ENCODE results near the gene ZNF497. TPM values are rescaled to one million over a fixed set of nuclear protein-coding genes. Genes with fewer than 3 reads are reported as not detected.

Gene ZNF497
- total and polyA plus RNA-seq, 2 donors (not counting 1 experiment from before 2014, with no cell fraction given): 0.03 to 2.5 TPM

DNA sequence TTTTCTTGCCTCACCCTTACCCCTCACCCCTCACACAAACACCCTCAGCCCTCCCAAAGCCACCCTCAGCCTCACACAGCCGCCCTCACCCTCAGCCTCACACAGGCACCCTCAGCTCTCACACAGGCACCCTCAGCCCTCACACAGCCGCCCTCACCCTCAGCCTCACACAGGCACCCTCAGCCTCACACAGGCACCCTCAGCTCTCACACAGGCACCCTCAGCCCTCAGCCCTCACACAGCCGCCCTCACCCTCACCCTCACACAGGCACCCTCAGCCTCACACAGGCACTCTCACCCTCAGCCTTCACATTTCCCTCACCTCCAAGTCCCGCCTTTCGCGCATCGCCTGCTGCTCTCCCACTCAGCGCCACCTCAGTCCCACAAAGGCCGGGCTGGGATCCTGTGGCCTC lies 36.0 kb downstream of the ZNF497 start:
- DNase-seq (ENCODE audit: low read depth in 2 of 2): no peak
- H3K9ac ChIP-seq (ENCODE audit: insufficient read depth, low read length): peak overlapping the region; percentile 83
- H3K4me2 ChIP-seq (ENCODE audit: extremely low read depth, insufficient read depth, low read length): peak overlapping the region; percentile 76
- no peaks in the 10 kb centered on the region for H4K20me1 ChIP-seq (ENCODE audit: control insufficient read depth, extremely low read depth, insufficient read depth, low read length)
- peak overlapping the region; percentile 92 to 99 (median 96) for H3K4me3 ChIP-seq (replicated peaks in 1 of 4; ENCODE audit: control extremely low read depth in 1 of 4, insufficient read depth in 1 of 4, low read depth in 3 of 4, low read length in 4 of 4)
- TF ChIP-seq EZH2 (IDR thresholded peaks at IDR 0.05; ENCODE audit: low read length, missing control alignments): no peak
- TF ChIP-seq, protein P1, sequence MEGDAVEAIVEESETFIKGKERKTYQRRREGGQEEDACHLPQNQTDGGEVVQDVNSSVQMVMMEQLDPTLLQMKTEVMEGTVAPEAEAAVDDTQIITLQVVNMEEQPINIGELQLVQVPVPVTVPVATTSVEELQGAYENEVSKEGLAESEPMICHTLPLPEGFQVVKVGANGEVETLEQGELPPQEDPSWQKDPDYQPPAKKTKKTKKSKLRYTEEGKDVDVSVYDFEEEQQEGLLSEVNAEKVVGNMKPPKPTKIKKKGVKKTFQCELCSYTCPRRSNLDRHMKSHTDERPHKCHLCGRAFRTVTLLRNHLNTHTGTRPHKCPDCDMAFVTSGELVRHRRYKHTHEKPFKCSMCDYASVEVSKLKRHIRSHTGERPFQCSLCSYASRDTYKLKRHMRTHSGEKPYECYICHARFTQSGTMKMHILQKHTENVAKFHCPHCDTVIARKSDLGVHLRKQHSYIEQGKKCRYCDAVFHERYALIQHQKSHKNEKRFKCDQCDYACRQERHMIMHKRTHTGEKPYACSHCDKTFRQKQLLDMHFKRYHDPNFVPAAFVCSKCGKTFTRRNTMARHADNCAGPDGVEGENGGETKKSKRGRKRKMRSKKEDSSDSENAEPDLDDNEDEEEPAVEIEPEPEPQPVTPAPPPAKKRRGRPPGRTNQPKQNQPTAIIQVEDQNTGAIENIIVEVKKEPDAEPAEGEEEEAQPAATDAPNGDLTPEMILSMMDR (conservative IDR thresholded peaks at IDR 0.05 in 1 of 2, IDR thresholded peaks at IDR 0.05 in 1 of 2; ENCODE audit: low read depth in 1 of 2, low read length in 2 of 2): no peak
- no peaks in the 10 kb centered on the region for H3K27me3 ChIP-seq (ENCODE audit: control insufficient read depth, insufficient read depth, low read length)
- H3K27ac ChIP-seq (ENCODE audit: insufficient read depth, low read length): peak overlapping the region; percentile 96
- H2AFZ ChIP-seq (ENCODE audit: low read length): peak overlapping the region; percentile 94
- peaks cover 29% of the 10 kb centered on the region for H3K79me2 ChIP-seq (ENCODE audit: control insufficient read depth, insufficient read depth, low read length)
- H3K36me3 ChIP-seq (ENCODE audit: control insufficient read depth, insufficient read depth, low read length): no peaks in the 10 kb centered on the region
- H3K9me3 ChIP-seq (ENCODE audit: control insufficient read depth, insufficient read depth, low read depth, low read length): no peaks in the 10 kb centered on the region
- H3K4me1 ChIP-seq (ENCODE audit: control insufficient read depth, extremely low read depth, insufficient read depth, low read length): peaks cover 8% of the 10 kb centered on the region

DNA sequence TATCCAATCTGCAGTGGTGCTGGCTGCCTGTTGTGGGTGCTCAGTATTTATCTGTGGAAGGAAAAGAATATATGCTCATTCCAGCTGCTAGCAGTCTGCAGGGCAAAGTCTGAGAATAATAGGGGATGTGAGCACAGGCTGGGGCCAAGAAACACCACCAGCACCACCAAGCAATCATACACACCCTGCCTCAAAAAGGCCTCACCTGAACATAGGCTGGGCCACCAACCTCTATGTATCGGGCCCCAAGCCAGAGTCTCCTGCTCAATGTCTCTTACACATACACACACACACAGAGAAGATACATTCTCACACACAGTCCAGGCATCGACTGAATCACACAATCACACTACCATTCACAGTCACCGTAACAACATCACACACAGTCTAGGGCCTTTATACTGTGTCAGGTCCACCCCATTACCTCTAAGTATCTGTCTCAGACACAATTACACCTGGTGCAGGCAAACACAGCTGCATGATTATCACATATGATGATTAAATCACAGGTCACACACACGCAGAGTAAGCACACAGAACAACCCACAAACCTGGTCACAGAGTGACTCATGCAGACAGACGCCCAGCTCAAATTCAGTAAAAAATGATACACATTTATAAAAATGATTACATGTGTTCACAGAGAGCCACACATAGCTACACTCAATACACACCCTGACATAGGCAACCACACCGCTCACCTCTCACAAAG lies 37.1 kb downstream of the ZNF497 start:
- peaks cover 8% of the 10 kb centered on the region for H3K4me1 ChIP-seq (ENCODE audit: control insufficient read depth, extremely low read depth, insufficient read depth, low read length)
- peaks cover 29% of the 10 kb centered on the region for H3K79me2 ChIP-seq (ENCODE audit: control insufficient read depth, insufficient read depth, low read length)
- H3K27me3 ChIP-seq (ENCODE audit: control insufficient read depth, insufficient read depth, low read length): no peaks in the 10 kb centered on the region
- no peaks in the 10 kb centered on the region for H4K20me1 ChIP-seq (ENCODE audit: control insufficient read depth, extremely low read depth, insufficient read depth, low read length)
- peak overlapping the region; percentile 96 for H3K27ac ChIP-seq (ENCODE audit: insufficient read depth, low read length)
- peak overlapping the region; percentile 76 for H3K4me2 ChIP-seq (ENCODE audit: extremely low read depth, insufficient read depth, low read length)
- no peaks in the 10 kb centered on the region for H3K9me3 ChIP-seq (ENCODE audit: control insufficient read depth, insufficient read depth, low read depth, low read length)
- DNase-seq (ENCODE audit: low read depth in 2 of 2): peak in 1 of 2 donors; percentile 42
- no peak overlapping the region for H3K9ac ChIP-seq (ENCODE audit: insufficient read depth, low read length)
- TF ChIP-seq, protein P1 (conservative IDR thresholded peaks at IDR 0.05 in 1 of 2, IDR thresholded peaks at IDR 0.05 in 1 of 2; ENCODE audit: low read depth in 1 of 2, low read length in 2 of 2): no peak
- TF ChIP-seq EZH2 (IDR thresholded peaks at IDR 0.05; ENCODE audit: low read length, missing control alignments): no peak
- H3K4me3 ChIP-seq (replicated peaks in 1 of 4; ENCODE audit: control extremely low read depth in 1 of 4, insufficient read depth in 1 of 4, low read depth in 3 of 4, low read length in 4 of 4): peak overlapping the region; percentile 92 to 99 (median 96)
- no peak overlapping the region for H2AFZ ChIP-seq (ENCODE audit: low read length)
- no peaks in the 10 kb centered on the region for H3K36me3 ChIP-seq (ENCODE audit: control insufficient read depth, insufficient read depth, low read length)

DNA sequence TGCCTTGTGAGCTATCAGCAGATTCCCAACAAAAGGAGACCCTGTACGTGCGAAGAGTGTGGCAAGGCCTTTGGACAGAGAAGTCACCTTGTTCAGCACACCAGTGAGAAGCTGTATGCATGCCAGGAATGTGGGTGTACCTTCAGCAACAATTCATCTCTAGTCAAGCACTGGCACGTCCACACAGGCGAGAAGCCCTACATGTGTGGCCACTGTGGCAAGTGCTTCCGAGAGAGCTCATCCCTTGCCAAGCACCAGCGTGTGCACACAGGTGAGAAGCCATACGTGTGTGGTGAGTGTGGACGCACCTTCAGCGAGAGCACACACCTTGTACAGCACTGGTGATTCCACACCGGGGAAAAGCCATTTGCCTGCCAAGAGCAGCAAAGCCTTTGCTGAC lies 43.3 kb downstream of the ZNF497 start:
- Histone ChIP-seq H3K9ac (ENCODE audit: insufficient read depth, low read length) (no peak overlapping the region), H3K4me2 (ENCODE audit: extremely low read depth, insufficient read depth, low read length) (no peak overlapping the region), H3K4me1 (ENCODE audit: control insufficient read depth, extremely low read depth, insufficient read depth, low read length) (no peaks in the 10 kb centered on the region), H2AFZ (ENCODE audit: low read length) (no peak overlapping the region), H3K9me3 (ENCODE audit: control insufficient read depth, insufficient read depth, low read depth, low read length) (no peaks in the 10 kb centered on the region), H3K27ac (ENCODE audit: insufficient read depth, low read length) (no peak overlapping the region), H3K27me3 (ENCODE audit: control insufficient read depth, insufficient read depth, low read length) (no peaks in the 10 kb centered on the region), H4K20me1 (ENCODE audit: control insufficient read depth, extremely low read depth, insufficient read depth, low read length) (no peaks in the 10 kb centered on the region), H3K79me2 (ENCODE audit: control insufficient read depth, insufficient read depth, low read length) (no peaks in the 10 kb centered on the region), H3K36me3 (ENCODE audit: control insufficient read depth, insufficient read depth, low read length) (peaks cover 8% of the 10 kb centered on the region), H3K4me3 (replicated peaks in 1 of 4; ENCODE audit: control extremely low read depth in 1 of 4, insufficient read depth in 1 of 4, low read depth in 3 of 4, low read length in 4 of 4) (no peak overlapping the region)
- DNase-seq (ENCODE audit: low read depth in 2 of 2): no peak
- TF ChIP-seq EZH2 (IDR thresholded peaks at IDR 0.05; ENCODE audit: low read length, missing control alignments): no peak
- TF ChIP-seq, protein P1 (conservative IDR thresholded peaks at IDR 0.05 in 1 of 2, IDR thresholded peaks at IDR 0.05 in 1 of 2; ENCODE audit: low read depth in 1 of 2, low read length in 2 of 2): no peak

Measured in fibroblast of lung (primary cell).